Stimulated activated CD4-positive, alpha-beta T cell treated with anti-CD3 and anti-CD28 coated beads, TNF-alpha, amount 100 ng/mL, for 4 hours (primary cell): Measurements from ENCODE around the gene TFF2.

Experiments
- DNase-seq, 3 experiments: peaks; one replicate each; pipeline ENCODE4 v3.0.0-alpha.2; 2020; ENCODE audit warnings: low read depth in 3 of 3

The TFF2 gene

DNA sequence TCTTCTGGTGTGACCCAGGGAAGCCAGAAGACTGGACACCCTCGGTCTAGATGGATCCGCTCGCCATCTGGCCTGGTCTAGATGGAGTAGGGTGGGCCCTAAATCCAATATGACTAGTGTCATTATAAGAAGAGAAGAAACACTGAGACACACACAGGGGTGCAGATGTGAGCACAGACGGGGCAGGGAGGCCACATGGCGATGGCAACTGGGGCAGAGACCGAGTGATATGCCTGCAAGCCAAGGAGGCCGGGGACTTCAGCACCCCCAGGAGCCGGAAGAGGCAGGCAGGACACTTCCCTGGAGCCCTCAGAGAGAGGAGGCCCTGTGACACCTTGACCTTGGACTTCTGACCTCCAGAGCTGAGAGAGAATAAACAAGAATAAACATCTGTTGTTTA lies 30.0 kb downstream of the TFF2 start:
- no peak for DNase-seq

- no peak for DNase-seq
These were observed 30.8 kb downstream of the TFF2 start for GRCh38 chr21:42319851-42320572.

GRCh38 chr21:42319376-42319775 lies 31.4 kb downstream of the TFF2 start:
- no peak for DNase-seq

DNA sequence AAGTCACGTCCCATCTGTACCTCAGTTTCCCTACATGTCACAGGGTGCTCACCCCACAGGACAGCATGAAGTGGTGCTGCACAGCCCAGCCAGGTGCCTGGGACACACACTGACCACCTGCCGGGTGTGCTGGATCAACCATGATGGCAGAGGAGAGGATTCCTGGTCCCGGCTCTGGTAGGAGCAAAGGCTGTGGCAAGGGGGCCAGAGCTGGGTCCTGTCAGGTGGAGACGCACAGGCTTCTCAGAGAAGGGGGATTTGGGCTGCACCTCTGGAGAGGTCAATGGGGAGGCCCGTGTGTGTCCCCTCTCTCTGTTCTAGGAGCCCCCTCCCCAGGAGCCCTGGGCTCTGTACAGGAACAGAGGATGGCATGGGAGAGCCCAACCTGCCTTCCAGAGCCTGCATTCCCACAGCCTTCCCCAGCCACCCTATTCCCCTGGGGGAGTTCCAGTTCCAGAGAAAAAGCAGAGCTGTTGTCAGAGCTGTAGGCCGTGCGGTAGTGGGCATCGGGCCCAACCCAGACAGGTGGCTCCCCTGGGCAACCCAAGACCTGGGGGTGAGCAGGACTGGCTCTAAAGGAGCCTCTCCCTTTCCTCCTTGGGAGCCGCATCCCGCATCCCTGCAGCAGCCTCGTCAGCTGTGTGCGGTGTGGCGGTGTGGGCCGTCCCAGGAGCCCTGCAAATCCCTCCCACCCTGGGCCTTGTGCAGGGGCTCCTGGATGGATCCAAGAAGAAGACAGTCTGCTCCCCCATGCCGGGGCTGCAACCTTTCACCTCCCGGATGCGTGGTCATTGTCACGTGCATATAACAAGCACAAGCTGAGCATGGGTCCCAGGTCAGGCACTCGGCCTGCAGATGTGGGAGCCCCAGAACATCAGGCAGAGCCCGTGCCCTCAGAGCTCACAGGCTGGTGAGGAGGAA lies 32.7 kb downstream of the TFF2 start:
- no peak for DNase-seq

DNA sequence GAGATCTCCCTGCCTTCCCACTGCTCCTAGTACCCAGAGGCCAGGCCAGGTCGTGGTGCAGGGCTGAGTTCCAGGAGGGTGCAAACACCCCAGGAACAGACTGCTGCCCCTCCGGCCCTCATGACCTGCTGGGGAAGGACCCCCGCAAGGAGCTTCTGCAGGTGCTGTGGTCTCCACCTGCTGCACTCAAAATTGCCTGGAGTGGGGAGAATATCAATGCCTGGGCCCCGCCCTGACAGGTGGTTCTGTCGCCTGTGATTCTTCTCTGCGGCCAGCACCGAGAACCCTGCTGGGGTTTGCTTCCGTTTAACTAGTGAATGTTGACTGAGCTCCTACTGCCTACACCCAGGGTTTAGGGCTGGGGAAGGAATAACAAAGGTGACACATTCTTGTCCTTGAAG lies 33.5 kb downstream of the TFF2 start:
- DNase-seq = no peak

DNA sequence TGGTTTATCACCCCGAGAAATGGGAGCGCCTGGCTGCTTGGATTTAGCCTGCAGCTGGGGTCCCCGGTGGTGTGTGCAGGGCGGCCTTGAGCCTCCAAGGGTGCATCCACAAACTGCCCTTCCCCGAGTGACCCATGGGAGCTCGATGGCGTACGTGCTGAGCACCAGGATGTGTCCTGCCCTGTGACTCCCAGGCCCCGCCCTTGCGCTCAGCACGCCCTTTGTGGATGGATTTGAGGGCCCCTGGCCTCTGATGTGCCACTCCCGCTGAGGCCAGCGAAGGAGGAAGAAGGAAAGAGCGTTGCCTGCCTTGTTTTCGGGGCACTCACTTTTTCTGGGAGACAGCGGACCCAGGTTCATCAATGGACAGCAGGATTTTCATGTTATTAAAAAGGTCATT lies 33.9 kb downstream of the TFF2 start:
- DNase-seq = no peak

- DNase-seq = no peak
These were observed 35.4 kb downstream of the TFF2 start, which contains the start of gene TFF3 for GRCh38 chr21:42315296-42315891. Gene TFF3, minus strand, starts transcription at chr21:42315409. Its CDS starts 35 bp downstream, at chr21:42315374.

DNA sequence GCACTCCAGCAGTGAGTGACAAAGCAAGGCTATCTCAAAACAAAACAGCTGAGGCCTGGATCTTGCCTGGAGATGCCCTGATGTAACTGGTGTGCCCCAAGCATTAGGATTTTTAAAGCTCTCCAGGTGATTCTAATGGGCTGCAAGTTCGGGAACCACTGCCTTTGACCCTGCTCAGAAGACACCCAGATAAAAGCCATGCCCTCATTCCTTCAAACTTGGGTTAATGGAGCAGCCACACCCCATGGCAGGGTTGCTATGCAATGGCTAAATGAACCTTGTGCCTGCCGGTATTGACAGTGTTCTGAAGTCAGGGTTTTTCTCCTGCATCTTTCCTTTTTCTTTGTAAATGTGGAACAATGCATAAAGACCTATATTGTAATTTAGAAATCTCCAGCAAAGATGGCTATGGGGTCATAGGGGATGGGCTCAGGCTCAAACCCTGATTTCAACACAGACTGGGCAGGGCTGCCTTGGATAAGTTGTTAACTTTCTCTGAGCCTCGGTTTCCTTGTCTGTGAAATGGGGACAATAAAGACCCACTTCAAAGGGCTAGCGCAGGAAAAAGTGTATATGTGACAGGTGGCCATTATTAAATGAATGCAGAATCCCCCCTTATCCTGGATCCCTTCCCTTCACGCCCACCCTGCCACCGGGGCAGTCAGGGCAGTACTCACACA lies 36.0 kb downstream of the TFF2 start:
- DNase-seq = no peak

GRCh38 chr21:42313501-42313969 lies 37.3 kb downstream of the TFF2 start:
- DNase-seq = no peak

- no peak for DNase-seq
These were observed 38.1 kb downstream of the TFF2 start for GRCh38 chr21:42312626-42313104.

DNA sequence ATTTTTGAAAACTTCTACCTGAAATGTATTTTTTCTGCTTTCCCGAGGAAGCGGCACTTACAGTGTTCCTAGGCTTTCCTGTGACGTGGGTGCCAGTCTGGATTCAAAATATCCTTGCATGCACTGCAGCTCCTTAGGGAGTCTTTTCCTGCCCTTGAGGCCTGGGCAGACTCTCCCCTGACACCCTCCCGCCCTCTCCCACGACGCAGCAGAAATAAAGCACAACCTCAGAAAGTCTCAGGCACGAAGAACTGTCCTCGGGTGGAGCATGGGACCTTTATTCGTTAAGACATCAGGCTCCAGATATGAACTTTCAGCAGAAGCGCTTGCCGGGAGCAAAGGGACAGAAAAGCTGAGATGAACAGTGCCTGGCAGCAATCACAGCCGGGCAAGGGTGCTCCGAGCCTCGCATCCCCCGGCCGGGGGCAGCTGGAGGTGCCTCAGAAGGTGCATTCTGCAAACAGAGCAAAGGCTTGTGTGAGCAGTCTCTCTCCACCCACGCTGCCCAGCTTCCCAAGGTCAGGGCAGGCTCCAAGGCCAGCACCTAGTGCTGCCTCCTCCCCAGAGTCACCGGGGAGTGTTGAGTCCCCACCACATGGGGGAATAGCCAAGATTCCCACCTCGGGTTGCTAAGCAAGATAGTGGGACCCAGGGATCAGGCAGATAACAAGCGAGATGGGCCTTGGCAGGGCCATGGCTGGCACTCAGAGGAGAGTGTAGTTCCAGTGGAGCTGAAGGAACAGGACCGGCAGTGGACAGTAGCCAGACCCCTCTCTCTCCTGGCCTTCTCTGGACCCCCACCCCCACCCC lies 38.8 kb downstream of the TFF2 start:
- no peak for DNase-seq

DNA sequence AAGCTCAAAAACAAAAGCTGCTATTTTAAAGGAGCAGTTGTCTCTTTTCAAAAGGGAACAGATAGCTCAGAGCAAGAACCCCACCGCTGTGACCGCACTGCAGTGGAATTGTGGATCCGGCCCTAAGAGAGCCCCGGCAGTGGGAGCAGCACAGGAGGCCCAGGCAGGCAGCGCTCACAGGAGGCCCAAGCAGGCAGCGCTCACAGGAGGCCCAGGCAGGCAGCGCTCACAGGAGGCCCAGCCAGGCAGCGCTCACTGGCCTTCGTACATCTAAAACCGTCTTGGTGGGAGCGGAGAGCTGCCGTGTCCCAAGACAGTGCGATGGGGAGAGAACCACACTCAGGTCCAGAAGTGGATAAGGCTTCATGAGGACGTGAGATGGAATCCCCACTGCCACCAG lies 39.6 kb downstream of the TFF2 start:
- DNase-seq = no peak

- DNase-seq = no peak
These were observed 40.3 kb downstream of the TFF2 start for GRCh38 chr21:42310411-42311001.

GRCh38 chr21:42309753-42310213 lies 41.0 kb downstream of the TFF2 start:
- peak; percentile 45 to 52 (median 47) for DNase-seq

GRCh38 chr21:42308914-42309752 lies 41.7 kb downstream of the TFF2 start:
- DNase-seq = no peak

DNA sequence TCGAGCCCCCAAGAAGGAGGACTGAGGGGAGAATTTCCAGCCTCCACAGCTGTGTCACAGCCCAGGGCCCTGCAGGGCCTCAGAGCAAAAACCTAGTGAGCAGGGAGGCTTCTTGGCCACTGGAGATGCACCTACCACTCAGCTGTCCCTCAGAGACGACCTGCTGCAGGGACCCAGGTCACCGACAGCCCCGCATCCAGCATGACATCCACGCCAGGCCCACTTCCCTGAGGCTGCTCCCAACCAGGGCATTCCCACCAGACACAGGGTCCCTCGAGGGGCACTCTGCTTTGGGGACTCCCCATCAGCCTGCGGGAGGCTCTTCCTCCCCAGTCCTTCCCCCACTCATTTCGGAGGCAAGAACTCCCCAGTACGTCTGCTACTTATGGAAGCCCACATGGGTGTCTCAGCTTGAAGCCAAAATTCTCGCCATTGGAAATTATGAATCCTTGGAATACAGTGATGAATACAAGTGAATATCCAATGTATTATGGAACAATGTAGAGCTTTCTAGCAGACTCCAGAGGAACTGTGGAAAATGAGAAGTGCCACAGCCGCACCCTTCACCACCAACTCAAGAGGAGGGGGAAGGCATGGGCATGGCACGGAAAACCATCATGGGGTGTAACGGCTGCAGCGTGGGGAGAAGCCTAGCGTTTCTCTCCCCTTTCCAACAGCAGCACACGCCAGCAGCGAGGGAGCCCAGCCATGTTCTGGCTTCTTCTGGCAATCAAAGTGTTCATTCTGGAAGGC lies 42.5 kb downstream of the TFF2 start:
- DNase-seq = no peak

DNA sequence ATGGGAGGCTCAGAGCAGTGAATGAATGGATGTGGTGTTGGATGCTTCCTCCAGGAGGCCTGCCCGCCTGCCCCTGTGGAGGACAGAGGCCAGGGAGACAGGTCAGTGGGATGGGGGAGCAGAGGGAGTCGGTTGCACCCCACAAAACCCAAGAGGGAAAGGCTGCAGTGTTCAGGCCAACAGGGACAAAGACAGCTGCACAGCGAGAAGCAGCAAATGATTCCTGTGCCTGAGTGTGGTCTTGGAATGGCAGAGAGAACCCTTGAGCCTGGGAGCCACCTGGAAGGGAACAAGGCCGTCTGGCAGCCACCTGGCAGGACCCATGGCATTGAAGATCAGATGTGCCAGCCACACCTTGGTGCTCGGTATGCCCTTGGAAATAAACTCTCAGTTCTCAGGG lies 43.7 kb downstream of the TFF2 start:
- no peak for DNase-seq

DNA sequence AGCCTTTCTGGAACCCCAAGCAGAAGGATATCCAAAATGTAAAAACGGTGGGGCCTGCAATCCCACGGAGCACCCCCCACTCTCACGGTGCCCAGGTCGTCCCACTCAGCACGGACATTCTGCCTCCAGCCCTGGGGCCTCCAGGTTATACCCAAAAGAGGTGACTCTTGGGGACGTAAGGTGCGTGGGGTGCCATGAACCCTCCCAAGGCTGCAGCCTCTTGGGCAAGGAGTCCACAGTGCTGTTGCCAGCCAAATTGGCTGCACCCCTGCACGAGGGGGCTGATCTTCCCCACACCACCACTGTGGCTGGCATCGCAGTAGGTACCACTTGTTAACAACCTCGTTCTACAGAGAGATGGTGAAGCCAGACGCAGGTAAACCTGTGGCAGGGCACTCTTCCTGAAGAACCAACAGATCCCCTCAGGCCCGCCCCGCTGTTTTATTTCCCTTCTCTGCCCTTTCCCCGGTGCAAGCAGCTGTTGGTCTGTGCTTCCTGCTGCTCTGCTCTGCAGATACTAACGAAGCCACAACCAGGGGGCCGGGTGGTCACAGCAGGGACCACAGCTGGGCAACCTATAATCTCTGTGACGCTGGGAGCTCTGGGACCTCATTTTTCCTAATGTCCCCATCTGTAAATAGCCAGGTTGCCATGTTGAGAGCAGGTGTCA lies 44.3 kb downstream of the TFF2 start:
- DNase-seq = no peak
